ENCODE data around the gene TMPRSS4.

DNA sequence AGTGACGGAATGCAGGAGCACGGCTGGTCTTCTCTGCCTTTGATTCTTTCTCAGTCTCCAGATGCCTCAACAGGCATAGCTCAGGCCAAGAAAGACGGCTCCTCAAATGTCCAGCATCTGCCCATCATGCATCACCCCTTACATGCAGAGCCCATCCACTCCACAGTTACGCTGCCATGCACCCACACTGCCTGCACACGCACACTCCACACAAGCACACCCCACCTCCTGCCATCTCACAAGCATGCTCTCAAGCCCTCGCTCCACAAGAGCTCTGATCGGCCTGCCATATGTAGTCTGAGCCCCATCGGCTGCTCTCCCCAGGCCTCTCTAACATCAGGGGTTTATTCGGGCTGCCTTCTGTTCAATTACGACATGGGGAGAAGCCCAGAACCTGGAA, 56.9 kb downstream of the TMPRSS4 start:
- TF ChIP-seq, protein P1, sequence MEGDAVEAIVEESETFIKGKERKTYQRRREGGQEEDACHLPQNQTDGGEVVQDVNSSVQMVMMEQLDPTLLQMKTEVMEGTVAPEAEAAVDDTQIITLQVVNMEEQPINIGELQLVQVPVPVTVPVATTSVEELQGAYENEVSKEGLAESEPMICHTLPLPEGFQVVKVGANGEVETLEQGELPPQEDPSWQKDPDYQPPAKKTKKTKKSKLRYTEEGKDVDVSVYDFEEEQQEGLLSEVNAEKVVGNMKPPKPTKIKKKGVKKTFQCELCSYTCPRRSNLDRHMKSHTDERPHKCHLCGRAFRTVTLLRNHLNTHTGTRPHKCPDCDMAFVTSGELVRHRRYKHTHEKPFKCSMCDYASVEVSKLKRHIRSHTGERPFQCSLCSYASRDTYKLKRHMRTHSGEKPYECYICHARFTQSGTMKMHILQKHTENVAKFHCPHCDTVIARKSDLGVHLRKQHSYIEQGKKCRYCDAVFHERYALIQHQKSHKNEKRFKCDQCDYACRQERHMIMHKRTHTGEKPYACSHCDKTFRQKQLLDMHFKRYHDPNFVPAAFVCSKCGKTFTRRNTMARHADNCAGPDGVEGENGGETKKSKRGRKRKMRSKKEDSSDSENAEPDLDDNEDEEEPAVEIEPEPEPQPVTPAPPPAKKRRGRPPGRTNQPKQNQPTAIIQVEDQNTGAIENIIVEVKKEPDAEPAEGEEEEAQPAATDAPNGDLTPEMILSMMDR (IDR thresholded peaks at IDR 0.05): no peak
- no peak for TF ChIP-seq EZH2 (IDR thresholded peaks at IDR 0.05; ENCODE audit: borderline replicate concordance, insufficient read depth, low read depth, low read length, poor library complexity, severe bottlenecking)

All from B cell (primary cell).